ENCODE measurements around the gene COBL. TPM values are rescaled to one million over a fixed set of nuclear protein-coding genes. Genes with fewer than 3 reads are reported as not detected.

The COBL gene
- total and polyA plus RNA-seq, 9 of the 15 experiments (the other 6 are each of a cell fraction or from before 2014, with no cell fraction given), result 0.01 to 2.4 (median 0.09) TPM; not detected in 3

GRCh38 chr7:51186531-51186930 lies 130.1 kb downstream of the COBL start:
- Histone ChIP-seq H4K20me1 (replicated peaks; ENCODE audit: control insufficient read depth, insufficient read depth, low read length) (no peaks in the 10 kb centered on the region; the same call in 1 of the 2 replicates), H3K4me2 (ENCODE audit: insufficient read depth, low read length) (no peak overlapping the region), H3K4me1 (replicated peaks in 1 of 2; ENCODE audit: control insufficient read depth in 2 of 2, insufficient read depth in 2 of 2, low read length in 2 of 2) (no peaks in the 10 kb centered on the region), H3K9me1 (ENCODE audit: control insufficient read depth, insufficient read depth, low read length) (no peaks in the 10 kb centered on the region), H3K79me2 (ENCODE audit: control insufficient read depth, insufficient read depth, low read length) (no peaks in the 10 kb centered on the region), H3K27ac (ENCODE audit: extremely low read depth, low read depth, low read length) (no peak overlapping the region), H3K36me3 (ENCODE audit: control insufficient read depth, insufficient read depth, low read length) (no peaks in the 10 kb centered on the region), H3K4me3 (no peak overlapping the region), H3K27me3 (ENCODE audit: control insufficient read depth in 2 of 2, insufficient read depth in 2 of 2, low read length in 2 of 2) (peaks cover 2 to 20% of the 10 kb centered on the region in 2 experiments; a peak in 3 of 5 replicates), H3K9ac (ENCODE audit: insufficient read depth in 1 of 2, low read depth in 2 of 2, low read length in 2 of 2) (no peak overlapping the region), H2AFZ (ENCODE audit: low read depth, low read length) (no peak overlapping the region), H3K9me3 (replicated peaks; ENCODE audit: control insufficient read depth, insufficient read depth, low read depth, low read length) (no peaks in the 10 kb centered on the region)
- DNase-seq (ENCODE audit: extremely low read depth in 1 of 4, low spot score in 3 of 4) (no peak), ATAC-seq (no peak), FAIRE-seq (no peak)
- BruUV-seq (replicated peaks), result no TSS peak
- CTCF ChIA-PET (ENCODE audit: low intra/inter-chr PET ratio), result no interaction called here
- WGBS (ENCODE audit: insufficient coverage, low coverage, missing lambda C conversion rate), result 0% methylated on average over 5 of the region's 5 CpGs
- POLR2A ChIA-PET, result no interaction called here
- intact Hi-C loops (cut with micrococcal nuclease), result no loop called here
- in situ Hi-C loops (cut with MboI), result no loop called here
- no peak for TF ChIP-seq ZNF263 (CRISPR knock-in tag; IDR thresholded peaks at IDR 0.05; ENCODE audit: borderline replicate concordance)
- no peak for TF ChIP-seq ZNF785 (CRISPR knock-in tag; IDR thresholded peaks at IDR 0.05)
- TF ChIP-seq CREM (IDR thresholded peaks at IDR 0.05; ENCODE audit: low read depth), result no peak
- no peak for TF ChIP-seq ESRRA (IDR thresholded peaks at IDR 0.05; ENCODE audit: borderline replicate concordance, low read depth)
- TF ChIP-seq ZNF699 (CRISPR knock-in tag; IDR thresholded peaks at IDR 0.05; ENCODE audit: insufficient replicate concordance), result no peak
- no peak for TF ChIP-seq EP300 (IDR thresholded peaks at IDR 0.05; ENCODE audit: low read length)
- no peak for TF ChIP-seq ARID4B (CRISPR knock-in tag; IDR thresholded peaks at IDR 0.05)
- no peak for TF ChIP-seq ZFPM2 (CRISPR knock-in tag; IDR thresholded peaks at IDR 0.05)
- TF ChIP-seq ZNF445 (CRISPR knock-in tag; IDR thresholded peaks at IDR 0.05; ENCODE audit: low read depth), result no peak
- no peak for TF ChIP-seq FOXM1 (IDR thresholded peaks at IDR 0.05; ENCODE audit: low read depth)
- no peak for TF ChIP-seq FOXM1 (CRISPR knock-in tag; IDR thresholded peaks at IDR 0.05; ENCODE audit: low read depth)
- no peak for TF ChIP-seq SMAD3 (CRISPR knock-in tag; conservative IDR thresholded peaks at IDR 0.05)
- no peak for TF ChIP-seq CTCF (IDR thresholded peaks at IDR 0.05 in 2 of 3, conservative IDR thresholded peaks at IDR 0.05 in 1 of 3; ENCODE audit: insufficient read depth in 2 of 3, low read depth in 1 of 3, low read length in 3 of 3)
- no peak for TF ChIP-seq RBM39 (optimal IDR thresholded peaks at IDR 0.05; ENCODE audit: low read depth, low read length)
- no peak for TF ChIP-seq CREB1 (IDR thresholded peaks at IDR 0.05)
- TF ChIP-seq CREB1 (CRISPR knock-in tag; IDR thresholded peaks at IDR 0.05), result no peak
- TF ChIP-seq PCBP2 (IDR thresholded peaks at IDR 0.05; ENCODE audit: low read depth, low read length, poor library complexity, severe bottlenecking), result no peak
